Stimulated activated CD4-positive, alpha-beta T cell treated with anti-CD3 and anti-CD28 coated beads, TNF-alpha, amount 100 ng/mL, for 24 hours (primary cell): ENCODE measurements around the gene SLC4A1.

Source experiments
- DNase-seq, 3 experiments: peaks; one replicate each; pipeline ENCODE4 v3.0.0-alpha.2; 2020; ENCODE audit warnings: low read depth in 3 of 3

SLC4A1 gene

DNA sequence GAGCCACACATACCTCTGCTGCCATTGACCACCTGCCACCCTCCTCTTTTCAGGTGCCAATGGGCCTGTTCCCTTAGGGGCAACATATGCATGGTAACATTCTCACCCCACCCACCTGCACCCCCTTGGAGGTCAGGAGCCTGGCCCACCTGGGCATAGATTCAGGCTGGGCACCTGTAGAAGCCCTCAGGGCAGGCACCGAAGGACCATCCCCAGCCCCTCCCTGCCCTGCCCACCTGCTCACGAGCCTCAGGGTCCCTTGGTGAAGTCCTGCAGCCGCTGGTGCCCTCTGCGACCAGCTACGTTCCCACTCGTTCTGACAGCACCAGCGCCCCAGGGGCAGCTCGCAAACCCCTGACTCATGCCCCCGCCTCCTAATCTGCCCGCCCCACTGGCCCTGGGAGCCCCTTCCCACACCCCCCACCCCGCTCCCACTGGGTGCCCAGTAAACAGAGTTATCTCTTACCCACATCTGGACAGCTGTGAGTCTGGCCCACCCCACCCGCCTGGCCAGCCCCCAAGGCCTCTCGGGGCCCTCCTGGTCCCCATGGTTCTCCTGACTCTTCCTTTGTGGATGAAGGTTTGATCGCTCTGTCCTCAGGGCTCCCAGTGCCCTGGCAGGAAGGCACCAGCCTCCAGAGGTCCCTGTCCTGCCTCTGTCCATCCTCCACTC is at the start of gene SLC4A1:
Gene SLC4A1, minus strand, starts transcription at position 318 of the 673 bp plus-strand sequence. CDS start 5,269 bp downstream, outside the sequence.
- no peak for DNase-seq

DNA sequence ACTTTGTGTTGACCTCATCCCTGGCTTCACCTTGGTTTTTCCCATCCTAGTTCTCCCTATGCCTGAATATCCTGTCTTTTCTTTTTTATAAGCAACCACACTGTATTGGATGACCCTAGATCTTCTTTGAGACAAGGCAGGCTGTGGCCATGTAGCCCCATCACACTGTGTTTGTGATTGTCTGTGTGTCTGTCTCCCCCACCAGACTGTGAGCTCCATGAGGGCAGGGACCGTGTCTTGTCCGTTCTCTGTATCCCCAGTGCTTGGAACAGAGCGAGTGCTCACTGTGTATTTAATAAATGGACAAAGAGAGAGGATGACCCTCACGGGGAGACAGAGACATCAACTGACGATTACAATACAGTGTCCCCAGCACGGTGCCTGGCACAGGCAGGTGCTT is 49.6 kb upstream of the SLC4A1 start:
- DNase-seq, result no peak

DNA sequence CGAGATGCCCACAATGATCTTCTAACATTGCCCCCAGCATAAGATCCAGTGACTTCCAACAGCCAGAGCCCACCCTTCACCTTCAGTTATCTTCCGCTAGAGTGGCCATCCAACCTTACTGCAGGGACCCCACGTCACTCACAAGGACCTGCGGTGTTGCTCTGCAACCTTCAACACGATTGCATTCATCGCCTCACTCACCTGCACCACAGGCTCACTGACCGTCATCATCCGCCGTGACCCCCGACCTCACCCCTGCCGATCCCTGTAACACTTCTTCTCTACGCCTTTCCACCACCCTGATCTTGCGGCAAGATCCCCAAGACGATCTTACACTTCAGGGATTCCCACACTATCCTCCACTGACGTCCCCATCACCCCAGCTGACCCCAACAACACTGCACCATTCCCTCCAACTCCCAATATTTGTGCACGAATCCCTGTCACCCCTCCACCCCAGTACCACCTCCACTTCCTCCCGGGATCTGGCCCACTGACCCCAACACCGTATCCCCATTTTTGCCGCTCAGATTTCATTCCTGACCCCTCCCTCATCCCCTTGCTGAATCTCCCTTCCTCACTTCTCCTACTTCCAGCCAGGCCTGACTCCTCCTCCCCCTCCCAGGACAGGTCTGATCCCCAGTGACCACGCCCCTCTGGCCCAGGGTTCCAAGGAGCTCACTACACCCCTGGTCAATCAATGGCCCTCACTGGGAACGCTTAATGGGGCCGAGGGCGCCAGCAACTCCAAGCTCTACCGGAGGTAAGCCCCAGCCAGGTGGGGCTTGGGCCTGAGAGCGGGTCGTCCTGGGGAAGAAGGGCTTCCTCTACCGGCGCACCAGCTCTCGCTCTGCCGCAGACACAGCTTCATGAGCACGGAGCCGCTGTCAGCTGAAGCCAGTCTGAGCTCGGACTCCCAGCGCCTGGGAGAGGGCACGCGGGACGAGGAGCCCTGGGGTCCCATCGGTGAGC is 48.1 kb upstream of the SLC4A1 start:
- DNase-seq, result no peak

DNA sequence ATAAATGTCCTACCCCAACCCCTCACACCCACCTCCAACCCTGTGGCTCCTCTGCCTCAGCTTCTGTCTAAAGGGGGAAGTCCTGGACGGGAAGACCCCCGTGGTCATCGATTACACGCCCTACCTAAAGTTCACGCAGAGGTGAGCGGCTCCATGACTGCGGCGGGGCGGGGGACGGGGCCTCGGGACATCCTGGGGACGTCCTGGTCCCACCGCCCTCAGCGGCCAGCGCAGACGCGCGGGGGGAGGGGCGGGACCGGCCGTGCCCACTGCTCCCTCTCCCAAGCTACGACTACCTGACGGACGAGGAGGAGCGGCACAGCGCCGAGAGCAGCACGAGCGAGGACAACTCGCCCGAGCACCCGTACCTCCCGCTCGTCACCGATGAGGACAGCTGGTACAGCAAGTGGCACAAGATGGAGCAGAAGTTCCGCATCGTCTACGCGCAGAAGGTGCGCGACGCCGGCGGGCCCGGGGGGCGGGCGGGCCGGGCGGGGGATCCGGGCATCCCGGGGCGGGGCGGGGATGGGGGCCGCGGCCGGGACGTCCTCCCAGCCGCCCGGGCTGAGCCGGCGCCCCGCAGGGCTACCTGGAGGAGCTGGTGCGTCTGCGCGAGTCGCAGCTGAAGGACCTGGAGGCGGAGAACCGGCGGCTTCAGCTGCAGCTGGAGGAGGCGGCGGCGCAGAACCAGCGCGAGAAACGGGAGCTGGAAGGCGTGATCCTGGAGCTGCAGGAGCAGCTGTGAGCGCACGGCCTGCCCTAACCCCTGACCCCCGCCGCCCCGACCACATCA is 47.1 kb upstream of the SLC4A1 start:
- DNase-seq, result peak in 2 of 3 experiments; percentile 28 to 59

DNA sequence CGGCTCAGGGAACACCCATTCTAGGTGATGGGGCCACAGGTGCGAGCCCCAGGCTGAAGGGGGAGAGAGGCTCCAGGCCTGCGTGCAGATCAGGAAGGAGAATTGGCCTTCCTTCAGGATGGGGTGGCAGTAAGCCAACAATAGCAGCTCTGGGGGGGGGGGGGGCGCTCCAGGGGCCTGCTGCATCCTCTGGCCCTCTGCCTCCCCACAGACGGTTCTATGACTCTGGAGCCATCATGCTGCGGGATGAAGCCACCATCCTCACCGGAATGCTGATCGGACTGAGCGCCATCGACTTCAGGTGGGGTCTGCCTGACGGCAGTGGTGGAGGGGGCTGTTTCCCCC is 46.6 kb upstream of the SLC4A1 start:
- no peak for DNase-seq

- DNase-seq, result no peak
Measured at GRCh38 chr17:44314031-44314430, 46.1 kb upstream of the SLC4A1 start.

DNA sequence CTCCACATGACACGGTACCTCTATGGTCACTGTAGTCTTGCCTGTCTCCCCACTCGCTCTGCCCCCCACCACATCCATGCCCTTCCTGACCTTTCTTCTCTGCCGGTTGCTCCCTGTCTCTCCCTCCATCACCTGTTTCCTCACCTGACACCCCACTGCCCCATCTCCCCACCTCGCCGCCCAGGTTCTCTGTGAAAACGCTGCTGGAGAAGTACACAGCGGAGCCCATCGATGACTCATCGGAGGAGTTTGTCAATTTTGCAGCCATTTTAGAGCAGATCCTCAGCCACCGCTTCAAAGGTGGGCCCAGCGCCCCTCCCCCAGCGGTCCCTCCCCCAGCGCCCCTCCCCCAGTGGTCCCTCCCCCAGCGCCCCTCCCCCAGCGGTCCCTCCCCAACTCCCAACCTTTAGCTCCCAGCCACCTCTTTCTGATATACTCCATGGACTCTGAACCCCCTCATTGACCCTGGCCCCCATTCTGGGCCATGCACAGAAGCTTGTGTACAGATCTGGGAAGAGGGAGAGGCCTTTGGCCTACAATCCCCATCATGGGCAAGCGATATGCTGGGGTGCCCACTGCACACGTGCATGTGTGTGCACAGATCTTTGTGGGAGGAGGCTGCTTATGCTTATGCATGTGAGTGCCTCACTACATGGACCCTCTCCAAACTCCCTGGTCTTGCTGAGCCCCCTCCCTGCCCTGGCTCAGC is 44.6 kb upstream of the SLC4A1 start:
- no peak for DNase-seq

GRCh38 chr17:44311562-44312181 is 43.7 kb upstream of the SLC4A1 start:
- DNase-seq, result no peak

- DNase-seq, result no peak
Measured at GRCh38 chr17:44310609-44311376, 42.9 kb upstream of the SLC4A1 start.

DNA sequence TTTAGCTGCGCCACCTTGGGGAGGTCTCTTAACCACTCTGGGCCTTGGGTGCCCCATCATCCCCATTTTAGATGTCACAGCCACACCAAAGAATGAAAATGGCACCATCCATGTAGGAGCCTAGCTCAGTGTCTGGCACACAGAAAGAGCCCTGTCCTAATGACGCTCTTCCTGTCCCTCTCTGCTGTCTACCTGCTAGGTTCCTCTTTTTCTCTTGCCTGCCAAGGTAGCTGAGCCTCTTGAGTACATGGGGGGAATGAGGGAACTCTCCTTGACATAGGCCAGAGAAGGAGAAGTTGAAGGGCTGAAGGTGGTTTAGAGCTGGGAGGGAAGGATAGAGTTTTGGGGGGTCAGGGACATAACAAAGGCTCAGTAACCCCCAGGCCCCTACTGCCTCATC is 42.3 kb upstream of the SLC4A1 start:
- DNase-seq, result no peak

DNA sequence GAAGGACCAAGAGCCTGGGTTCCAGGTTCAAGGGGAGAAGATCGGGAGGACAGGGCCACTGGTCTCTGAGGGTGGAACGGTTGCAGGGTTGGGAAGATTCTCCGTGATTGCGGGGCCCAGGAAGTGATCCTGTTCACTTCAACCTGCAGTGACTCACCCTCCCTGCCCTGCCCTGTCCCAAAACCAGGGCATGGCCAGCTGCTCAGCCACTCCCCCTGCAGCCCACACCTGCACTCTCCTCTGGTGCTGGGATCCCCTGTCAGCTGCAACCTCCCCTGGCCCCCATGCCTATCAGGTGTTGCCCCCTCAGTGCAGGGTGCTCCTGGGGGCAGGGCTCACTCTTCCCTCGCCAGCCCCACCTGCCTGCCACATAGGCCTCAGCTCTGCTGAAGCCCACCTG is 41.5 kb upstream of the SLC4A1 start:
- no peak for DNase-seq

GRCh38 chr17:44308865-44309264 is 40.9 kb upstream of the SLC4A1 start:
- no peak for DNase-seq

- peak; percentile 67 to 80 (median 71) for DNase-seq
Measured at GRCh38 chr17:44308320-44308818, 40.4 kb upstream of the SLC4A1 start, which contains the start of gene RUNDC3A. TSS of gene RUNDC3A (plus strand) at chr17:44308601. CDS start at chr17:44308833, 232 bp downstream.

DNA sequence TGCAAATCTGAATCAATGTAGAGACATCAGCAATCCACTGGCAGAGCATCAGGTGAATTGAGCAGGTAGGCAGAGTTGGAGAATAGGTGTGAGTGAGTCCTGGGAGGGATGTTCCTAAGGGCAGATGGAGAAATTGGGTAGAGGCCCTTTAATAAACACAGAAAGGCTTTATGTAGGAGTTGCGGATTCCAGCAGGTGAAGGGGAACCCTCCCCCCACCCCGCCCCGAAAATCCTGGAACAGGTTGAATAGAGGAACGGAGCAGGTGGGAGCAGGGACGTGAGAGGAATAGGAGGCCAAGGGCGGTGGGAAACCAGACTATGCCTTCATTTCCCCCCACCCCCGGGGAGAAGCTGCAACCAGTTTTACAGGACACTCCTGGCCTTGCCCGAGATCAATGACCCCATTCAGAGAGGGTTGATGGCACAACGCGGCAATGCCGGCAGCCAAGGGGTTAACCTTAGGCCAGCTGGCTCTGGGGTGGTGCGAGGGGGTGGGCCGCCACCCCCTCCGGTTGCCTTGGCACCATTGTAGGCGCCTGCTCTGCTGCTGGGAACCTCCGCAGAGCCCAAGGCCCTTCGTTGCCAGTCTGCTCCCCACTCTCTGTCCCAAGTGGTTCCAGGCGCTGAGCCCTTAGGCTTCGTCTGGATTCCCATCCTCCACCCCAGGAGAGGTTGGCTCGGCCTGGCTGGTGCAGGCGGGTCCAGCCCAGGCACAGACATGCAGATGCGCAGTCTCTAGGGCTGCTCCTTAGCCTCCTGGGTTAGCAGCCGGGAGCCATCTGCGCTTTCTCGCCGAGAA is 39.7 kb upstream of the SLC4A1 start:
- DNase-seq, result no peak

GRCh38 chr17:44304651-44305050 is 36.7 kb upstream of the SLC4A1 start:
- no peak for DNase-seq

- DNase-seq, result no peak
Measured at GRCh38 chr17:44297975-44298374, 30.0 kb upstream of the SLC4A1 start.

- no peak for DNase-seq
Measured at GRCh38 chr17:44293509-44294226, 25.7 kb upstream of the SLC4A1 start.

DNA sequence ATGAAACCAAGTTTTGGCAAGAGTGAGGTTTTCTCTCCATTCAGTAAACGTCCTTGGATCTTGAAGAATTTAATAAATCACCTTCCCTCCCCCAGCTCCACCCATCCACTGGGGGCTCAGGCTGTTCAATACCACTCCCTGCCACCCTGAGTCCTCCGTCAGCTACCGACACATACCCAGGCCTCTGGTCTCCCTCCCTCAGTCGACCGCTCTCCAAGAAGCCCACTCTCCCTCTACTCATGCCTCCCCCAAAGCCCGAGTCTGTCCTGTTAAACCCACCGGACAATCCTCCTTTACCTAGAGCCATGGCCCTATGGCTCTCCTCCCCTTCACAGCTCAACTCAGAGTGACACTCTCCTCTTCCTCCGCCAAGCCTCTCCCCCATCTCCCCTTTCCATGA is 19.7 kb upstream of the SLC4A1 start:
- DNase-seq, result no peak

GRCh38 chr17:44284024-44284400 is 16.1 kb upstream of the SLC4A1 start:
- no peak for DNase-seq
